ENCODE measurements around the gene TFF3.

Gene TFF3

GRCh38 chr21:42266971-42267556 lies 48.1 kb downstream of the TFF3 start:
- no peak for DNase-seq (ENCODE audit: low read depth)

- no peak for DNase-seq (ENCODE audit: low read depth)
These were observed 49.9 kb downstream of the TFF3 start for GRCh38 chr21:42265231-42265812.

GRCh38 chr21:42264245-42265195 lies 50.7 kb downstream of the TFF3 start:
- DNase-seq (ENCODE audit: low read depth), result no peak

- DNase-seq (ENCODE audit: low read depth), result no peak
These were observed 51.5 kb downstream of the TFF3 start for GRCh38 chr21:42263591-42264131.

- DNase-seq (ENCODE audit: low read depth), result no peak
These were observed 52.4 kb downstream of the TFF3 start for GRCh38 chr21:42262831-42263231.

- DNase-seq (ENCODE audit: low read depth), result no peak
These were observed 53.4 kb downstream of the TFF3 start for GRCh38 chr21:42261829-42262200.
